Left lung (tissue), 10 donors: Measurements from ENCODE around the gene TBC1D8. TPM values are rescaled to one million over a fixed set of nuclear protein-coding genes. Genes with fewer than 3 reads are reported as not detected.

Experiments used
- ATAC-seq: fragments of 200-7000 bp; cut with Tn5 transposase; one replicate; pipeline ENCODE4 v1.9.1; 2020; ENCODE audit warnings: moderate library complexity
- DNase-seq, 4 donors: peaks; one replicate each; pipeline ENCODE4 v3.0.0-alpha.2; 2013 to 2020
- H3K27ac ChIP-seq, 2 donors: fragments of 200-600 bp; sonication (generic) in 1 of 2; one replicate each; pipeline versions ENCODE4 v1.5.0 to v1.8.0; 2020 to 2021
- H3K27me3 ChIP-seq, 2 donors: fragments of 200-600 bp; sonication (generic) in 1 of 2; one replicate each; pipeline versions ENCODE4 v1.5.0 to v1.8.0; 2020 to 2021
- H3K36me3 ChIP-seq, 2 donors: fragments of 200-600 bp; sonication (generic) in 1 of 2; one replicate each; pipeline versions ENCODE4 v1.5.0 to v1.8.0; 2020 to 2021
- H3K4me1 ChIP-seq, 2 donors: fragments of 200-600 bp; one replicate each; pipeline ENCODE4 v1.8.0; 2021
- H3K4me3 ChIP-seq, 2 donors: fragments of 200-600 bp; sonication (generic) in 1 of 2; one replicate each; pipeline versions ENCODE4 v1.5.0 to v1.8.0; 2020 to 2021; ENCODE audit warnings: mild to moderate bottlenecking in 1 of 2
- H3K9me3 ChIP-seq, 2 donors: fragments of 200-600 bp; sonication (generic) in 1 of 2; one replicate each; pipeline versions ENCODE4 v1.5.0 to v1.8.0; 2020 to 2021
- CTCF ChIP-seq, 2 donors: fragments of 200-600 bp; sonication (generic) in 1 of 2; IDR thresholded peaks; one replicate each; pipeline versions ENCODE4 v1.5.0 to v1.8.0; 2021; ENCODE audit warnings: antibody characterized with exemption in 2 of 2
- intact Hi-C, 2 donors: fragments of 100-400 bp; cut with DNase I; formaldehyde crosslinking; loops; one replicate each; pipeline versions ENCODE4 v1.11.2 to v1.14.2; 2022
- polyA plus RNA-seq, 6 donors: library from polyadenylated mRNA; unstranded; fragments of 120-200 nt; gene quantifications; one replicate each; pipeline ENCODE4 v1.2.1, GENCODE V29; 2013; ENCODE audit not compliant: insufficient read length in 6 of 6
- total RNA-seq, 2 donors: library from RNA; stranded (reverse); fragmentation: NEBNext Ultra II Directional; extraction: Animal tissue kit (Norgen Biotek cat#: 25700); gene quantifications; one replicate each; pipeline ENCODE4 v1.2.1, GENCODE V29; 2021
- donor health status: DM: no; HTN: yes; CAD: no.
- donor health status: DM: no; HTN: no; CAD: no.

The TBC1D8 gene
- total and polyA plus RNA-seq, 8 donors = 11.7 to 36.5 (median 32.1) TPM

GRCh38 chr2:101048756-101049155, 102.4 kb downstream of the TBC1D8 start:
- Histone ChIP-seq H3K27ac (no peak overlapping the region), H3K4me1 (peaks cover 4 to 9% of the 10 kb centered on the region in 2 donors), H3K4me3 (no peak overlapping the region), H3K9me3 (no peaks in the 10 kb centered on the region), H3K27me3 (no peaks in the 10 kb centered on the region), H3K36me3 (peaks cover 0 to 60% of the 10 kb centered on the region in 2 donors)
- DNase-seq (no peak), ATAC-seq (no peak)
- intact Hi-C loops = no loop called here
- TF ChIP-seq CTCF (IDR thresholded peaks at IDR 0.05) = no peak

GRCh38 chr2:101047774-101048173, 103.4 kb downstream of the TBC1D8 start:
- DNase-seq = peak in 1 of 4 donors; percentile 14
- no peak for ATAC-seq

GRCh38 chr2:101047075-101047766, 104.0 kb downstream of the TBC1D8 start:
- intact Hi-C loops = no loop called here
- TF ChIP-seq CTCF (IDR thresholded peaks at IDR 0.05) = no peak
- Histone ChIP-seq H3K4me1 (peaks cover 4 to 17% of the 10 kb centered on the region in 2 donors), H3K36me3 (peaks cover 0 to 55% of the 10 kb centered on the region in 2 donors), H3K27ac (no peak overlapping the region), H3K4me3 (no peak overlapping the region), H3K27me3 (no peaks in the 10 kb centered on the region), H3K9me3 (no peaks in the 10 kb centered on the region)
- no peak for DNase-seq
- peak; percentile 67 for ATAC-seq

More at GRCh38 chr2:101047774-101048173, 103.4 kb downstream of the TBC1D8 start:
- no peak overlapping the region for H3K4me3 ChIP-seq
- intact Hi-C loops = no loop called here
- H3K36me3 ChIP-seq = peaks cover 0 to 55% of the 10 kb centered on the region in 2 donors
- no peak overlapping the region for H3K27ac ChIP-seq
- peaks cover 4 to 12% of the 10 kb centered on the region in 2 donors for H3K4me1 ChIP-seq
- no peaks in the 10 kb centered on the region for H3K27me3 ChIP-seq
- no peak for TF ChIP-seq CTCF (IDR thresholded peaks at IDR 0.05)
- no peaks in the 10 kb centered on the region for H3K9me3 ChIP-seq

- intact Hi-C loops = no loop called here
- no peak for TF ChIP-seq CTCF (IDR thresholded peaks at IDR 0.05)
- Histone ChIP-seq H3K4me3 (no peak overlapping the region), H3K4me1 (peaks cover 4 to 34% of the 10 kb centered on the region in 2 donors), H3K36me3 (peaks cover 0 to 44% of the 10 kb centered on the region in 2 donors), H3K27ac (no peak overlapping the region), H3K9me3 (no peaks in the 10 kb centered on the region), H3K27me3 (no peaks in the 10 kb centered on the region)
- DNase-seq (no peak), ATAC-seq (no peak)
Observed at GRCh38 chr2:101045330-101045729, 105.9 kb downstream of the TBC1D8 start.

- Histone ChIP-seq H3K27ac (peak overlapping the region in 1 of 2 donors; percentile 84), H3K4me3 (no peak overlapping the region), H3K36me3 (peaks cover 0 to 48% of the 10 kb centered on the region in 2 donors), H3K4me1 (peaks cover 0 to 54% of the 10 kb centered on the region in 2 donors), H3K9me3 (no peaks in the 10 kb centered on the region), H3K27me3 (no peaks in the 10 kb centered on the region)
- intact Hi-C loops = no loop called here
- TF ChIP-seq CTCF (IDR thresholded peaks at IDR 0.05) = no peak
- ATAC-seq (no peak), DNase-seq (no peak)
Observed at GRCh38 chr2:101041413-101041812, 109.8 kb downstream of the TBC1D8 start.
